ENCODE measurements around the gene KCNQ2.
A peak's percentile ranks its signal among the peaks of the same experiment; 100 is the strongest.

Gene KCNQ2

DNA sequence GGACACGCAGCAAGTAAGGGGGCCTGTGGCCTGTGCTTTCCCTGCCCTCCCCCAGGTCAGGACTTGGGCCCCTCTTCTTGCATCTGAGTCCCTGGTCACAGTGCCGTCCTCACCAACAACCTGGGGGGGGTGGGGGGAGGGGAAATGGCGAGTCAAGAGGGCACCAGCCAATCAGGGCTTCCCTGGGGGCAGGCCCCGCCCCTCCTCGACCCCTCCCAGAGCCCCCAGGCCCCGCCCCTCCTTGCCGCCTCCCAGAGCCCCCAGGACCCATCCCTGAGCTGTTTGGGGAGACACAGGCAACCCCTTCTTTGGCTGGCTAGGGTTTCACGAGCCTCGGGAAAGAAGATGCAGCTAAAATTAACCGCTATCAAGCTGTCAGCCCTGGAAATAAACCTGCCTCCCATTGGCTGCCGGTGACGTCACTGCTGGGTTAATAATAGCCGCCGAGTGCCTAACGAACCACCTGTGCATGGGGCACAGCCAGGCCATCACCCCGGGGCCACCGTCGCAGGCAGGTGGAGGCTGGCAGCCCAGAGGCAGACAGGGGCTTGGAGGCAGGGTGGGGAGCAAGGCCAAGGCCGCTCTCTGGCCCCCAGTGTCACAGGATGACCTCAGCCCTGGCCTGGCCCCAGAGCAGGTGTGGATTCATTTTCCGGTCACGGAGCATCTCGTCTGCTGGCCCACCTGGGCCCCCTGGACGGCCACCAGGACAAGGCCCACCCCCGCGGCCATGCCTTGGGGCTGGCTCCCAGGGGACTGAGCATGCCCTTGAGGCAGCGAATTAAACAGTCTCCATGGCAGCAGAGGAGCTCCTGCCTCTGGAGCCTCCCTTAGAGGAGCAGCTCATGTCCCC, 29.6 kb upstream of the KCNQ2 start:
- DNase-seq (ENCODE audit: low spot score) = no peak

DNA sequence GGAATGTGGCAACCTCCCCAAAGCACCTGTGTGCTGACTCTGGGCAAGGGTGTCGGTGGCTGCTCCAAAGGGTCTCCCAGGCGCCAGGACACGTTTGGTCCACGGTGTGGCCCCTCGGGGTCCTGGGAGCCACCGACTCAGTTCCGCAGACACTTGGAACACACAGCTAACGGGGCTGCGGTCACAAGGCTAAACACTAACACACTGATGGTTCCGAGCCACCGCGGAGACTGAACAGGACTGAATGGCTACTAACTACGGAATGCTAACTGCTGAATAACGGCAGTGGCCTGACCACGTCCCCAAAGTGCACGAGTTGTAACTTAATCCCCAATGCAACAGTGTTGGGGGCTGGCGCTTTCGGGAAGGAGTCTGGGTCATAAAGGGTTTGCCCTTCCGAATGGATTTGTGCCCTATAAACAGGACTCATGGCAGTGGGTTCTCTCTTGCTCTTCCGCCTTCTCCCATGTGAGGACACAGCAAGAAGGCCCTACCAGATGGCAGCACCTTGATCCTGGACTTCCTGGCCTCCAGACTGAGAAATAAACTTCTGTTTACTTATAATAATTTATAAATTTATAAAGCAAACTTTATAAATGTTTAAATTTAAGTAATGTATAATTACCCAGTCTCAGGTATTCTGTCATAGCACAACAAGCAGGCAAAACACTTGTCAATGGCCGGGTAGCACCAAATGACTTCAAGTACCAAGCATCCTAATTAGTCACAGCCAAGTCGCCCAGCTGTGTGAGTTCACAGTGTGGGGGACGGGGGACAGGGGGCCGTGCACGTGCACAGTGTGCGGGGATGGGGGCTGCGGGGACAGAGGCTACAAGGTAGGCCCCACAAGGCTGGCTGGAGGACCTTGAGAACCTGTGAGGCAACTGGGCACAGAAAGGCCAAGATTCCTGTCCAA, 28.7 kb upstream of the KCNQ2 start:
- DNase-seq (ENCODE audit: low spot score) = no peak

DNA sequence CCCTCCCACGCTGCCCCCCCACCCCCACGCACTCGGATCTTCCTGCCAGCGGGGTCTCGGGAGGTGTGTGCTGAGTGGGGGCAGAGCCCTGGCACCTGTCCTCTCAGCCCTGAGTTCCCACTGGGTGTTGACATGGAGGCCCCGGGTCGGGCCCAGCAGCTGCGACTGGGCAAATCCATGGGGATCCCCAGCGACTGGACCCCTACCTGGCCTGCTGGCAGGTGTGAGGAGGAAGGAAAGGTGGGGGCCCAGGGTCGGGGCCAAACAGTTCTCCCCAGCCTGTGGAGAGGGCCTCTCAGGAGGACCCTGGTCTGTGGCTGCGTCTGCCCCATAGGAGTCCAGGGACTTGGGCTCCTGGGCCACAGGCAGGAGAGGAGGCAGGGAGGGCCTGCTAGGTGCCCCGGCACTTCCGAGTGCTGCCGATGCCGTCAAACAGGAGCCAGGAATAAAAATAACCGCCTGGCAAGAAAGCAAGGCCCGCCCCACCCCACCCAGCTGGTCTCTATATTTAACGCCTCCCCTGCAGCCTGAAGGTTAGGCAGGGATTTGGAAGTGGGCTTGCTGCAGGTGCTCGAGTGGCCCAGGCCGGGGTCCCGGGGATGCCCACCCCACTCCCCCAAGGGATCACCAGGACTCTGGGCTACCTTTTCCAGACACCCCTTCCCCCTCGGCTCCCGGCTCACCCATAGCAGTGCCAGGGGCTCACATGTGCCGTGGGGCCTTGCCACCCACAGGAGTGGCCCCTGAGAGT, 27.9 kb upstream of the KCNQ2 start:
- DNase-seq (ENCODE audit: low spot score) = no peak

GRCh38 chr20:63499338-63499969, 27.0 kb upstream of the KCNQ2 start:
- no peak for DNase-seq (ENCODE audit: low spot score)

DNA sequence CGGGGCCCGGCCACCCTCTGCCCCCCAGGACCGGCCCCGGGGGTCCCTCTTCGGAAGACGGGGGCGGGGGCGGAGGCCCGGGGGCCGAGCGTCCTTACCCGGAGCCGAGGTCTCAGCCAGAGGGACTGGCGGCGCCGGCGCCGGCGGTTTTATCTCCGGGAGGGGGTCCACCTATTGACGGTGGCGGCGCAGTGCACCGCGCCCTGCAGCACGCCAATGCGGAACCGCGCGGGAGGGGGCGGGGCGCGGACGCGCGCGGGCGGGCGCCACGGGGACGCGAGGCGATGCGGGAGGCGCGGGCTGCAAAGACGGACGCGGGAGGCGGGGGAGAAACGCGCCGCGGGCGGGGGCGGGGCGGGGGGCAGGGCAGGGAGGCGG, 26.5 kb upstream of the KCNQ2 start, which contains the start of gene EEF1A2:
Gene EEF1A2, minus strand, starts transcription at position 124 of the 378 bp plus-strand sequence. CDS start 1,320 bp downstream, outside the sequence.
- DNase-seq (ENCODE audit: low spot score) = peak; percentile 43

DNA sequence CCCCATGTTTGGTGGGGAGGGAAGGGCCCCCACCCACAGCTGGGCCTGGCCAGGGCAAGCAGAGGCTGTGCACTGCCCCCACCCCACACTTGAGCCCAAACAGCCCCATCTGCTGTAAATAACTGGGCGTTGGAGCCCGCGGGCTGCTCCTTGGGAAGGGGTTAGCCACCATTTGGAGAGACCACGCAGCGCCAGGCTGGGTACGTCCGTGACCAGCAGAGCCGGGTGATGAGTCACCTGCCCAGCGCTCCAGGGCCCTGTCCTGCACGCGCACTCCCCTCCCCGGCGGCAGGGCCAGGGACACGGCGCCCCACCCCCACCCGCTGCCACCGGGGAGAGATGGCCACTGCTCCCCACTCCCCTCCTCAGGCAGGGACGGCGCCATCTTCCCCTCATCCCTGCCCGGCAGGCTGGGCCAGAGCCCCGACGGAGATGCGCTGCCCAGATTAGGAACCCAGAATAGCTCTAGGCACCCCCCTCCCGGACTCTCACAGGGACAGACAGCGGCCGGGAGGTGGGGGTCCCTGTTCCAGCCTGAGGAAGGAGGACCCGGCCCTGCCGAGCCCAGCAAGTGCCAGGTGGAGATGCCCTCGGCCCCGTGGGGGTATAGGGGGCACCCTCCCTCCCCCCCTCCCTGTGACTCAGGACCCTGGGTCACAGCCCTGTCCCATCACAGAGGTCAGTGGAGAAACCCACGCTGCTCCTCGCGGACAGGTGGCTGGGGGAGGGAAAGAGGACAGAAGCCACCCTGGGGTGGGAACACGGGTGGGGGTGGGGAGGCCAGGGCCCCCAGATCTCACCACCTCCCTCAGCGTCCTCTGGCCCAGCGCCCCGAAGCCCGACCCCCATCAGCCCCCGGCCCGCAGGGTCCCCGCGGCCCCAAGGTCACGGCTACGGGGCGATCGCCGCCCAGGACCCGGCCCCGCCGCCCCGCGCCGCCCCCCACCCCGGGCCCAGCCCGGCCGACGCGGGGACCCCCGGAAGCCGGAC, 25.8 kb upstream of the KCNQ2 start:
- DNase-seq (ENCODE audit: low spot score) = no peak

DNA sequence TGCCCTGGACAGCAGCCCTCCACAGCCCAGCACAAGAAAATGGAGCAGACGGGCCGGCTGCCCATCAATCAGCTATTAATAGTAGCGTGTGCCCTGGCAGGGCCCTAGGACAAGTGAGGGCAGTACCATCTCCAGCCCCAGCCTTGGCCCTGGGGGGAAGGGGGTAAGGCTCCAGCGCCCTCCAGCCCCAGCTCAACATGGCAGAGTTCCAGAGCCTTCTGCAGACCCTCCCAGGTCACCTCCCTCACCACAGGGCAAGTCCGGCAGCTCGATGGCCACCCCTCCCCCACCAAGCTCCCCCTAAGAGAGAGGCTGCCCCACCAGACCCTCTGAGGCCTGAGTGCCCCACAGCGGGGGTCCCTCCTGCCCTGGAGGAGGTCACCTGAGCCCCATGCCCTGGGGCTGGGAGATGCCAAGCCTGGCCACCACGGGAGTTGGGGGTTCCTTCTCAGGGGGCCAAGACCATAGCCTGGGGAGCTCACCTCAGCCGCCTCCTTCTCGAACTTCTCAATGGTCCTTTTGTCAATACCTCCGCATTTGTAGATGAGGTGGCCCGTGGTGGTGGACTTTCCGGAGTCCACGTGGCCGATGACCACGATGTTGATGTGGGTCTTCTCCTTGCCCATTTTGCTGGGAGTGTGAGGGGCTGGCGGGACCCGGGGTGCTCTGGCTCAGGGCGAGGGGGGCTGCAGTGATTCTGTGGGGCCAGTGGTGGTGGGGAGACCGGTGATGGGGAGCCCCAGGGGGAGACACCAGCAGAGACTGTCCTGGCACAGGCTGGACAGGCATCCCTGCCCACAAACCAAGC, 24.9 kb upstream of the KCNQ2 start:
- DNase-seq (ENCODE audit: low spot score) = no peak

DNA sequence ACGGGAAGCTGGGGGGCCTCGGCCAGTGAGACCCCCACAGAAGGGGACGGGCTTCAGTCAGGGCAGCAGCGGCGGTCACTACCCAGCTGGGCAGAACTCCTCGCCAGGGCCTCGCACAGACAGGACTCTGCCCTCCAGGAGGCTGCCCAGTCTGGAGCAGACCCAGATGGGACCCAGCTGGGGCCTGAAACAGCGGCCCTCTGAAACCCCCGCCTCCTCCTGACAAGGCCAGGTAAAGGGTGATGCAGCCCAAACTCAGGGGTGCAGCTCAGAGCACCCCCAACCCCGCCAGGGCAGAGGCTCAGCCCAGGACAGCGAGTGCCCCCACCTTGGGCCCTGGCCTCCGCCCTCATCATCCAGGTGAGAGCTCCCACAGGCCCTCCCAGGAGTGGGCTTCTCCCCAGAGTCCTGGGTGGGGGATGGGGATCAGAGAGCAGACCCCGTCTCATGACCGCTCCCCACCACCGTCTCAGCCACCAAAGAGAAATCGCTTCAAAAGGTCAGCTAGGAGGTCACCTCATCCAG, 24.2 kb upstream of the KCNQ2 start:
- DNase-seq (ENCODE audit: low spot score) = no peak

DNA sequence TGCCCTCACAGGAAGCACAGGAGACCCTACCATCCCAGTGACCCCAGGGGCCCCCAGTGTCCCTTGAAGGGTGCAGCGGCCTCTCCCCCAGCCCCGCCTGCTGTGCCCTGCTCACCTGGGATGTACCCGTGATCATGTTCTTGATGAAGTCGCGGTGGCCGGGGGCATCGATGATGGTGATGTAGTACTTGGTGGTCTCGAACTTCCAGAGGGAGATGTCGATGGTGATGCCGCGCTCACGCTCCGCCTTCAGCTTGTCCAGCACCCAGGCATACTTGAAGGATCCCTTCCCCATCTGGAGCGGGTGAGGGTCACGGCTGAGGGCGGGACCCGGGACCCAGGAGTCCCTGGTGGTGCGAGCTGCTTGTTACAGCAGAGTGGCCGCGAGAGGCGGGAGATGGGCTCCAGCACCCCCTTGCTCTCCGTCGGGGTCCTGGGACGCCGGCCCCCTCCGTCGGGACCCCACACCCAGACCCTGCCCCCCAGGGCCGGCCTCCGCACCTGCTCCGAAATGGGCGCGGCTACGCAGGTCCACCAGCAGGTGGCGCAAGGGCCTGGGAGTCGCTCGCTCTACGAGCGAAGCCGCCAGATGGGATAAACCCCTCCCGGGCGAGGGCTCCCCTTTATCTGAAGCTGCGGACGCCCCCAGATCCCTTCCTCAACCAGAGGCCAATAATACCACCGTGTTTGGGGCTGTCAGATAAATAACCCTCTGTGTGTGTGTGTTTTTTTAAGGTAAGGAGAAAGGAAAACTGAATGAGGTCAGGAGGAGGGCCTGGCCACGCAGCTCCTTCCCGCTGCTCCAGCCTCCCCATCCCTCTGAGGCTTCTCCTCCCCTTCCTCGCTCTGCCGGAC, 23.5 kb upstream of the KCNQ2 start:
- peak; percentile 72 for DNase-seq (ENCODE audit: low spot score)

- no peak for DNase-seq (ENCODE audit: low spot score)
These were observed 22.8 kb upstream of the KCNQ2 start for GRCh38 chr20:63495167-63495720.

DNA sequence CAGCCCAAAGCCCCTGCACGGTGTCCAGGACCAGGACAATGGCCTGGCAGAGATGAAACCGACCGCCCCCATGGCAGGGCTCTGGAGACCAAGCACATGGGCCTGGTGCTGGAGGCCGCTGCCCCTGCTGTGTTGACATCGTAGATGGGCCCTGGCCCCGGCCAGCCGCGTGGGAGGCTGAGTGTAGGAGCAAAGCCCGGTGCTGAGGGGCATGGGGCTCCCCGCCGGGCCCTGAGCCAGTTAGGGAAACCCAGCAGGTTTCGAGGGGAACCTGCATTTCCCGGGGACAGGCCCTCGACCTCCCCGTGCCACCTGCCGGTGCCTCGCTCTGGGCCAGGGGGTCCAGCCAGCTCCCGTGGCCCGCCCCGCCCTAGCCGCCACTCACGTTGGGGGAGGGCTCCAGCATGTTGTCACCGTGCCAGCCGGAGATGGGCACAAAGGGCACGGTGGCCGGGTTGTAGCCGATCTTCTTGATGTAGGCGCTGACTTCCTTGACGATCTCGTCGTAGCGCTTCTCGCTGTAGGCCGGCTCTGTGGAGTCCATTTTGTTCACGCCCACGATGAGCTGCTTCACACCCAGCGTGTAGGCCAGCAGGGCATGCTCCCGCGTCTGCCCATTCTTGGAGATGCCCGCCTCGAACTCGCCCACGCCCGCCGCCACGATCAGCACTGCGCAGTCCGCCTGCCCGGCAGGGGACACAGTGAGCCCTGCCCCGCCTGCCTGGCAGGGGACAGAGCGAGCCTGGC, 22.1 kb upstream of the KCNQ2 start:
- no peak for DNase-seq (ENCODE audit: low spot score)

DNA sequence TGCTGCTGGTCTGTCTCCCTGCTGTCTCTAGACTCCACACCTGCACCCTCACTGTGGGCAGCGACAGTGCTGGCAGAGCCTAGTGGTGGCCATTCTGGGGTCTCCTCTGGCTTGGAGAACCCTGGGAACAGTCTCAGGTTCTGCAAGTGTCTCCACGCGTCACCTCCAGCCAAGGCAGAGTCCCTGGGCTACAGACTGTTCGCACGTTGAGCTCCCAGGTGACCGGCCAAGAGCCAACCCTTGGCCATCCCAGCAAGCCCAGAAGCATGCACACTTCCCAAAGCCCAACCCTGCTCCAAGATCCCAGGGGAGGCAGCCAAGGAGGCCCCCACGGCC, 21.6 kb upstream of the KCNQ2 start:
- DNase-seq (ENCODE audit: low spot score) = no peak

- DNase-seq (ENCODE audit: low spot score) = no peak
These were observed 21.1 kb upstream of the KCNQ2 start for GRCh38 chr20:63493563-63494020.

GRCh38 chr20:63492982-63493381, 20.5 kb upstream of the KCNQ2 start:
- DNase-seq (ENCODE audit: low spot score) = no peak

DNA sequence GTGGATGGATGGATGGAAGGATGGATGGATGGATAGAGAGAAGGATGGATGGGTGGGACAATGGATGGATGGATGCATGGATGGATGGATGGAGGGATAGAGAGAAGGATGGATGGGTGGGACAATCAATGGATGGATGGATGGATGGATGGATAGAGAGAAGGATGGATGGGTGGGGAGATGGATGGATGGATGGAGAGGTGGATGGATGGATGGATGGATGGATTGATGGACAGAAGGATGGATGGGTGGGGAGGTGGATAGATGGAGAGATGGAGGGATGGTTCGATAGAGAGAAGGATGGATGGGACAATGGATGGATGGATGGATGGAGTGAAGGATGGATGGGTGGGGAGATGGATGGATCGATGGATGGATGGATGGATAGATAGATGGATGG, 20.1 kb upstream of the KCNQ2 start:
- no peak for DNase-seq (ENCODE audit: low spot score)

- no peak for DNase-seq (ENCODE audit: low spot score)
These were observed 19.3 kb upstream of the KCNQ2 start for GRCh38 chr20:63491635-63492230.

DNA sequence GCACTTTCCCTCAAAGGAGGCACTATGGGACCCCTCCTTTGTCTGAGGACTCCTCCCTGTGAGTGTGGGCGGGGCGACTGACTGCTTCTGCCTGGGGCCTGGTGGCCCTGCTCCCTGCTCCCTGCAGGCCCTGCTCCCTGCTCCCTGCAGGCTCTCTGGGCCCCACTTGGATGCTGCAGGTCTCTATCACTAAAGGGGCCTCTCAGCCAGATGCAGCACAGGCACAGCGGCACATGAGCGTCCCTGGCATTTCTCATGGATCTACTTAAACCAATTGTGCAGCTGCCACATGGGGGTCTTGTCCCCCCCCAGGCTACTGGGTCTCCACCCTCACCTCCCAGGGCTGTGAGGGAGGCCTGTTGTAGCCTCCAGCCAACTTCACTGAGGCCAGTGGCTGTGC, 18.6 kb upstream of the KCNQ2 start:
- DNase-seq (ENCODE audit: low spot score) = no peak

All from CD4-positive, alpha-beta T cell treated with Interleukin-6 at 100 ng/mL for 8 hours (primary cell).